GM20431 (cell line): ENCODE results near the gene TMEM120A.

Experiments
- in situ Hi-C: fragments of 300-500 bp; cut with MseI, MboI; formaldehyde crosslinking; loops from one replicate; pipeline ENCODE4 v1.15.0; 2020; ENCODE audit warnings: low sequenced_read_pairs; ENCODE audit not compliant: unreplicated experiment

Gene TMEM120A

GRCh38 chr7:75962607-75963380 is 31.6 kb downstream of the TMEM120A start:
- in situ Hi-C loops, result no loop called here

GRCh38 chr7:75961218-75961617 is 33.2 kb downstream of the TMEM120A start:
- in situ Hi-C loops, result no loop called here

GRCh38 chr7:75960372-75960771 is 34.0 kb downstream of the TMEM120A start:
- in situ Hi-C loops, result no loop called here

DNA sequence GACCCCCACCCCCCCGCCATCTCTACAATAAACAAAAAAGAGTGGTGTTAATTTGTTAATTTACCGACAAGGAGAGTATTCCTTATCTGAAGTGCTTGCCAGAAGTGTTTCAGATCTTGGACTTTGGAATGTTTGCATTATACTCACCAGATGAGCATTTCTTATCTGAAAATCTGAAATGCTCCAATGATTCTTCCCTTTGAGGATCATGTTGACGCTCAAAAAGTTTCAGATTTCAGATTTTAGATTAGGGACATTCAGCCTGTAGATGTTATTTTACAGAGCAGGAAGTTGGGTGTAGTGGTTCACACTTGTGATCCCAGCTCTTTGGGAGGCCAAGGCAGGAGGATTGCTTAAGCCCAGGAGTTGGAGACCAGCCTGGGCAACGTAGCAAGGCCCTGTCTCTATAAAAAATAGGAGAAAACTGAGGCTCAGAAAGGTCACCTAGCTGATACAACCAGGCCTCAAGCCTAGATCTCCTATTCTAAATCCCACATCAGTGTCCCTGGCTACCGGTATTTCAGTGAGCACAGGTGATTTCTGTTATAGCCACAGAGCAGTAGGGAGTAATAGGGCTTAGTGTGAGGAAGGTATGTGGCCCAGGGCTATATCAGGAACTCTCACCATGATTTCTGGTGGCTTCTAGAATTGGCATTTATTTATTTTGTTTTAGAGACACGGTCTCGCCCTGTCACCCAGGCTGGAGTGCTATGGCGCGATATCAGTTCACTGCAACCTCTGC is 35.4 kb downstream of the TMEM120A start:
- in situ Hi-C loops, result no loop called here

GRCh38 chr7:75957021-75957736 is 37.2 kb downstream of the TMEM120A start:
- in situ Hi-C loops, result no loop called here

DNA sequence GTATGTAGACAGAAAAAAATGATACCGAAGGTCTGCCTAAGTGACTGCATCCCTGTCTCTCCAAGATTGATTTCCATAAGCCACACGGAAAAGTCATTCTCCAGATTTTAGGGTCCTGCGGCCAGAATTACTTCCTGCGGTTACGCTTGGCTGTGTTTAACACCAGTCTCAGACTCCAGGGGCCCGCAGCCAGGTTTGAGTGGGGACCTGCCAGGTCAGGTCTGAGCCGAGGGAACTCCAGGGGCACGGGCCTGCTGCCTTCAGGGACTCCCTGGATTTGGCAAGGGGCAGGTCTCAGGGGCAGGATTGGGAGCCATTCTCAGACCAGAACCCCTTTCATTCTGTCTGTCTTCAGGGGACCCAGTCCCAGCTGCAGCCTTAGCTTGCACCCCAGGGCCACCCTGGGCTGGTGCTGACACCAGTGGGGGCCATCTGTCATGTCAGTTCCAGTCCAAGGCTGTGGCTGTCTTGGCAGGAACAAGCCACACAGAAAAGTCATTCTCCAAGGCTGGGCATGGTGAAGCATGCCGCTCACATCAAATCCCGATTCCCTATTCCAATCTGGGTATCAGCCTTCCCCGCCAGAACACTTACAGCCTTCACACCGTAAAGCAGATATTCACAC is 39.0 kb downstream of the TMEM120A start:
- in situ Hi-C loops, result no loop called here

DNA sequence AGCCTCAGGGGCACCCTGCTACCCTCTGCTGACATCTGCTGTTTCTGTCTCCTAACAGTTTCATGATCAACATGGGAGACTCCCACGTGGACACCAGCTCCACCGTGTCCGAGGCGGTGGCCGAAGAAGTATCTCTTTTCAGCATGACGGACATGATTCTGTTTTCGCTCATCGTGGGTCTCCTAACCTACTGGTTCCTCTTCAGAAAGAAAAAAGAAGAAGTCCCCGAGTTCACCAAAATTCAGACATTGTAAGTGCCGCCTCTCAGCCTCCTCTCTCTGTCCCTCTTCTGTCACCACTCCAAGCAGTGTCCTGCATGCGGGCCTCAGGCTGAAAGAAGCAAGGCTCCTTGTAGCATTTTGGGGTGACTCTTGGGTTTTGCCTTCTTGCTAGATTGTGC is 40.5 kb downstream of the TMEM120A start:
- in situ Hi-C loops, result no loop called here

DNA sequence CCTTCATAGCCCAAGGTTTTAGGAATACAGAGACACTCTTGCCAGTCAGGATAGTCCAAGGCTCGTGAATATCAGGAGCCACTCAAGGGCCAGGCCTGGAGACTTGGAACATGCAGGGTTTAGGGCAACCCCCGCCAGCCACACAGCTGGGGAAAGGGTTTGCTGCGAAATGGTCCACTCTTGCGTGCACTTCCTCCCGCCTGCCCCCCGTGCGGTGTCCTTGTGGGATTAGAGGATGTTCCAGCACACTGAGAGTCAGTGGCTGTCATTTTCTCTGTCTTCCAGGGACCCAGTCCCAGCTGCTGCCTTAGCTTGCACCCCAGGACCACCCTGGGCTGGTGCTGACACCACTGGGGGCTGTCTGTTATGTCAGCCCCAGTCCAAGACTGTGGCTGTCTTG is 41.0 kb downstream of the TMEM120A start:
- in situ Hi-C loops, result no loop called here

DNA sequence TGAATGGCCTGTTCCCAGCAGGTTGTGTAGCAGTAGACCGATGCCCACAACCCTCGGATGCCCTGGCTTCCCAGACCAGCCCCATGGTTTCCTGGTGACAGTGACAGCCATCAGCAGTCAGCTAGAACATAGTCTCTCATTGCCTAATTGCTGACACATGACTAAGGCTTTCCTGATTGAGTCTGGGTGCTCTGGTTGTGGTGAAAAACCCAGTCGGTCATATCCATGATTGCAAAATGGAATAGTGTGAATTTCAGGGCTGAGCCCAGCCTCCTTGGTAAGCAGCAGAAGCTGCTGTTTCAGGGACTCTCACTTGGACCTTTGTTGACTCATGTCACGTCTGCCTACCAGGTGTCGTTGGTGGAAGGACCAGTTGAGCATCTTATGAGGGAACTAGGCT is 42.9 kb downstream of the TMEM120A start:
- in situ Hi-C loops, result no loop called here

GRCh38 chr7:75950111-75950681 is 44.2 kb downstream of the TMEM120A start:
- in situ Hi-C loops, result no loop called here

- in situ Hi-C loops, result no loop called here
These were observed 46.2 kb downstream of the TMEM120A start for GRCh38 chr7:75948179-75948578.

GRCh38 chr7:75946207-75946855 is 48.1 kb downstream of the TMEM120A start:
- in situ Hi-C loops, result no loop called here

- in situ Hi-C loops, result no loop called here
These were observed 48.9 kb downstream of the TMEM120A start for GRCh38 chr7:75945297-75946168.

GRCh38 chr7:75944507-75944906 is 49.9 kb downstream of the TMEM120A start:
- in situ Hi-C loops, result no loop called here

- in situ Hi-C loops, result no loop called here
These were observed 50.5 kb downstream of the TMEM120A start for GRCh38 chr7:75943864-75944263.

GRCh38 chr7:75938921-75939320 is 55.5 kb downstream of the TMEM120A start:
- in situ Hi-C loops, result no loop called here

- in situ Hi-C loops, result no loop called here
These were observed 56.2 kb downstream of the TMEM120A start for GRCh38 chr7:75937958-75938786.
